HepG2 (cell line): ENCODE data around the gene NTMT1. TPM values are rescaled to one million over a fixed set of nuclear protein-coding genes. Genes with fewer than 3 reads are reported as not detected.

Experiments
- BRD4 ChIP-seq: sonication (generic); formaldehyde crosslinking; IDR thresholded peaks from 2 replicates; pipeline ENCODE4 v1.4.0; 2020; ENCODE audit warnings: missing genetic modification reagents
- CSRNP1 ChIP-seq: sonication (generic); formaldehyde crosslinking; IDR thresholded peaks from 2 replicates; pipeline ENCODE4 v1.8.1; 2023; ENCODE audit warnings: mild to moderate bottlenecking, missing genetic modification reagents
- DZIP1 ChIP-seq: sonication (generic); formaldehyde crosslinking; IDR thresholded peaks from 2 replicates; pipeline ENCODE4 v1.5.0; 2020; ENCODE audit warnings: mild to moderate bottlenecking, missing genetic modification reagents
- GATAD1 ChIP-seq: IDR thresholded peaks from 2 replicates; pipeline ENCODE4 v1.6.1; 2016; ENCODE audit warnings: missing genetic modification reagents, missing compliant biosample characterization
- NONO ChIP-seq, 2 experiments: fragments of 450-650 bp in 1 of 2; sonication (generic) in 1 of 2; formaldehyde crosslinking in 1 of 2; IDR thresholded peaks in 1 of 2; conservative IDR thresholded peaks in 1 of 2; 2 replicates each; pipeline versions ENCODE4 v1.6.1 to v1.8.0; 2017 to 2022; ENCODE audit warnings: mild to moderate bottlenecking in 1 of 2, missing genetic modification reagents in 1 of 2, moderate library complexity in 1 of 2
- REPIN1 ChIP-seq: sonication (generic); formaldehyde crosslinking; IDR thresholded peaks from 2 replicates; pipeline ENCODE4 v1.8.0; 2022; ENCODE audit warnings: missing genetic modification reagents, low read depth, mild to moderate bottlenecking, borderline replicate concordance
- SMARCC2 ChIP-seq: fragments of 450-650 bp; IDR thresholded peaks from 2 replicates; pipeline ENCODE4 v1.6.1; 2017; ENCODE audit warnings: antibody characterized with exemption, mild to moderate bottlenecking
- SMARCE1 ChIP-seq: fragments of 450-650 bp; IDR thresholded peaks from 2 replicates; pipeline ENCODE4 v1.6.1; 2017; ENCODE audit warnings: borderline replicate concordance
- SOX13 ChIP-seq, 3 experiments: fragments of 450-650 bp in 1 of 3; sonication (generic) in 1 of 3; formaldehyde crosslinking in 1 of 3; IDR thresholded peaks in 2 of 3; conservative IDR thresholded peaks in 1 of 3; 2 replicates each; pipeline versions ENCODE4 v1.5.0 to v1.6.1; 2016 to 2020; ENCODE audit warnings: antibody characterized with exemption in 1 of 3, mild to moderate bottlenecking in 1 of 3, missing compliant biosample characterization in 1 of 3, missing genetic modification reagents in 1 of 3, moderate library complexity in 1 of 3
- TEAD3 ChIP-seq: optimal IDR thresholded peaks from 2 replicates; pipeline ENCODE3; 2016; ENCODE audit warnings: borderline replicate concordance
- U2AF1 ChIP-seq: fragments of 200-400 bp; formaldehyde crosslinking; optimal IDR thresholded peaks from 2 replicates; pipeline ENCODE3; 2017; ENCODE audit warnings: mild to moderate bottlenecking, low read depth, low read length
- YEATS2 ChIP-seq: sonication (generic); formaldehyde crosslinking; IDR thresholded peaks from 2 replicates; pipeline ENCODE4 v1.4.0; 2020; ENCODE audit warnings: missing genetic modification reagents, borderline replicate concordance
- YEATS4 ChIP-seq: sonication (generic); formaldehyde crosslinking; IDR thresholded peaks from 2 replicates; pipeline ENCODE4 v1.4.0; 2020; ENCODE audit warnings: missing genetic modification reagents, borderline replicate concordance
- ZFP37 ChIP-seq: sonication (generic); formaldehyde crosslinking; IDR thresholded peaks from 2 replicates; pipeline ENCODE4 v1.4.0; 2020; ENCODE audit warnings: missing genetic modification reagents, borderline replicate concordance
- ZNF317 ChIP-seq: sonication (generic); formaldehyde crosslinking; IDR thresholded peaks from 2 replicates; pipeline ENCODE4 v1.5.0; 2020; ENCODE audit warnings: mild to moderate bottlenecking, missing genetic modification reagents
- ZNF34 ChIP-seq: sonication (generic); formaldehyde crosslinking; IDR thresholded peaks from 2 replicates; pipeline ENCODE4 v1.4.0; 2020; ENCODE audit warnings: mild to moderate bottlenecking, missing genetic modification reagents, borderline replicate concordance
- ZNF562 ChIP-seq: sonication (generic); formaldehyde crosslinking; IDR thresholded peaks from 2 replicates; pipeline ENCODE4 v1.8.0; 2022; ENCODE audit warnings: missing genetic modification reagents, borderline replicate concordance
- ZNF607 ChIP-seq: sonication (generic); formaldehyde crosslinking; IDR thresholded peaks from 2 replicates; pipeline ENCODE4 v1.5.1; 2020; ENCODE audit warnings: missing genetic modification reagents, mild to moderate bottlenecking, borderline replicate concordance
- polyA plus RNA-seq, 8 experiments: library from polyadenylated mRNA; depleted of rRNA in 3 of 8; stranded (reverse) in 7 of 8; unstranded in 1 of 8; fragments of >200 nt; fragmentation: Illumina TruSeq in 4 of 8; extraction: Trizol in 4 of 8; gene quantifications; 2 replicates each; pipeline versions ENCODE4 v1.2.1 to v1.2.3, GENCODE V29; 2011 to 2016; ENCODE audit warnings: low read depth in 4 of 8, missing spikeins in 1 of 8, mixed read lengths in 1 of 8; ENCODE audit not compliant: insufficient read depth in 1 of 8
- total RNA-seq, 5 experiments: library from RNA; depleted of rRNA; stranded (reverse); fragments of >200 nt; fragmentation: Illumina TruSeq; extraction: Trizol; gene quantifications; 2 replicates each; pipeline ENCODE4 v1.2.3, GENCODE V29; 2016; ENCODE audit warnings: low read depth in 1 of 5

Gene NTMT1
- total and polyA plus RNA-seq, 2 of the 13 experiments (the other 11 are each of a cell fraction or from before 2014, with no cell fraction given) = 49.1 to 53.8 TPM

DNA sequence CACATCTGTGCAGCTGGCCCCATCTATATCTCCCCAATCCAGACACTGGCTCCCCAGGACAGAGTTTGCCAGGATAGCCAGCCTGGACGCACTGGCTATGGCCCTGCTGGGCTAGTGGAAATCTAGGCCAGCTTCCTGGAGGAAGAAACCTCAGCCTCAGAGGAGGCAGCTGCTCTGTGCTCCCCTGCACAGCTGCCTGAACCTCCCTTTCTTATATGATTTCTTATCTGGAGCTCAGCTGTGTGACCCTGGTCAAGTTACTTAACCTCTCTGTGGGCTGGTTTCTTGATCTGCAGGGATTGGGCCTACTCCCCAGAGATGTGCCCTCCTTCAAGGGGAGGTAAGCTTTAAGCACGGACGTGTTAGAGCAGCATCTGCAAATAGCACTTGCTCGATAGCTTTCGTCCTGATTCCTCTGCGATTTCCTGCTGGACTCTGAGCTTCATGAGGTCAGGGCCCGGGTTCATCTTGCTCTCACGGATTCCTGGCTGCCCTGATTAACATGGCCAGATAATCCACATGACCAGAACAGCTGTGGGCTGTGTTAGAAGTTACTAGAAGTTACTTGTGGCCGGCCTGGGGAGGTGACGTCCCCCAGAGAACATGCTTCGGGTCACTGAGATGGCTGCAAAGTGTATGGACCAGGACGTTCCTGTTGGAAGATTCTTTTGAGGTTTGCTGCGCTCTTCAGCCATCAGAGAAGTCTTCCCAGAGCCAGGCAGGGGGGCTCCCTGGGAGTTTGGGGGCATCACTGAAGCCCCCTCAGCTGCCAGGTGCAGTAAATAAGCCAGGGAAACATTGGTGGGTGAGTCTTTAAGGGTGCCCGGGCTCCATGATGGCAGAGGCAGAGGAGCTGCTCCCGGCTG lies 19.6 kb upstream of the NTMT1 start (continued):
- TF ChIP-seq NONO (IDR thresholded peaks at IDR 0.05) = no peak
- peak; percentile 47; the same call in 1 of the 2 replicates for TF ChIP-seq NONO (CRISPR knock-in tag; conservative IDR thresholded peaks at IDR 0.05)
- TF ChIP-seq SMARCE1 = no peak
- no peak for TF ChIP-seq SOX13 (IDR thresholded peaks at IDR 0.05)
- peak in 1 of 2 experiments; percentile 39; a peak in 2 of 4 replicates for TF ChIP-seq SOX13 (CRISPR knock-in tag; conservative IDR thresholded peaks at IDR 0.05 in 1 of 2, IDR thresholded peaks at IDR 0.05 in 1 of 2)
- TF ChIP-seq ZNF607 (CRISPR knock-in tag) = no peak
- TF ChIP-seq ZFP37 (CRISPR knock-in tag) = 0 out of 2 replicates have a peak, but pooled peaks have one; percentile 43
- TF ChIP-seq U2AF1 = peak; percentile 34
- TF ChIP-seq TEAD3 = peak; percentile 88
- TF ChIP-seq REPIN1 (CRISPR knock-in tag) = no peak
- TF ChIP-seq YEATS4 (CRISPR knock-in tag) = peak; percentile 52; the same call in 1 of the 2 replicates
- peak; percentile 17; the same call in 1 of the 2 replicates for TF ChIP-seq BRD4 (CRISPR knock-in tag)
- 0 out of 2 replicates have a peak, but pooled peaks have one; percentile 6 for TF ChIP-seq DZIP1 (CRISPR knock-in tag)
- 0 out of 2 replicates have a peak, but pooled peaks have one; percentile 13 for TF ChIP-seq GATAD1 (CRISPR knock-in tag)
- TF ChIP-seq ZNF562 = no peak
- no peak for TF ChIP-seq SMARCC2
- TF ChIP-seq YEATS2 (CRISPR knock-in tag) = peak; percentile 47; the same call in 1 of the 2 replicates
- TF ChIP-seq ZNF34 (CRISPR knock-in tag) = no peak
- no peak for TF ChIP-seq CSRNP1 (CRISPR knock-in tag)
- no peak for TF ChIP-seq ZNF317 (CRISPR knock-in tag)
